VCaP (cell line): ENCODE data around the gene PREX1.
A peak's percentile ranks its signal among the peaks of the same experiment; 100 is the strongest.

Experiments used
- H3K27ac ChIP-seq: fragments of 450-650 bp; 2 replicates; pipeline ENCODE4 v1.5.1; 2017
- CTCF ChIP-seq: fragments of 450-650 bp; conservative IDR thresholded peaks from 2 replicates; pipeline ENCODE4 v1.5.1; 2017; ENCODE audit warnings: mild to moderate bottlenecking, moderate library complexity

The PREX1 gene

GRCh38 chr20:48703107-48703506, 124.7 kb downstream of the PREX1 start:
- peak overlapping the region; percentile 21; the same call in 1 of the 2 replicates for H3K27ac ChIP-seq
- TF ChIP-seq CTCF = no peak

GRCh38 chr20:48702455-48702913, 125.3 kb downstream of the PREX1 start:
- no peak for TF ChIP-seq CTCF
- peak overlapping the region; percentile 21; the same call in 1 of the 2 replicates for H3K27ac ChIP-seq

- TF ChIP-seq CTCF = no peak
- no peak overlapping the region for H3K27ac ChIP-seq
Observed at GRCh38 chr20:48701702-48702101, 126.1 kb downstream of the PREX1 start.

GRCh38 chr20:48698507-48699267, 129.1 kb downstream of the PREX1 start:
- TF ChIP-seq CTCF = no peak
- H3K27ac ChIP-seq = peak overlapping the region; percentile 31; the same call in 1 of the 2 replicates

- H3K27ac ChIP-seq = peak overlapping the region; percentile 31; the same call in 1 of the 2 replicates
- no peak for TF ChIP-seq CTCF
Observed at GRCh38 chr20:48697845-48698491, 129.8 kb downstream of the PREX1 start.

GRCh38 chr20:48696671-48697070, 131.1 kb downstream of the PREX1 start:
- H3K27ac ChIP-seq = no peak overlapping the region
- TF ChIP-seq CTCF = no peak

- H3K27ac ChIP-seq = peak overlapping the region; percentile 58
- no peak for TF ChIP-seq CTCF
Observed at GRCh38 chr20:48695738-48696137, 132.1 kb downstream of the PREX1 start.
